Lung (tissue), 12 donors: ENCODE results near the gene DIRAS3. TPM values are rescaled to one million over a fixed set of nuclear protein-coding genes. Genes with fewer than 3 reads are reported as not detected.

Source experiments
- ATAC-seq: fragments of 200-7000 bp; cut with Tn5 transposase; one replicate; pipeline ENCODE4 v1.9.1; 2020; ENCODE audit warnings: moderate number of reproducible peaks; ENCODE audit not compliant: insufficient read depth, low FRiP score
- DNase-seq, 3 donors: peaks; one replicate each; pipeline ENCODE4 v3.0.0-alpha.2; 2013 to 2017
- H3K27ac ChIP-seq, 2 donors: one replicate each; pipeline ENCODE4 v1.5.1; 2013; ENCODE audit warnings: mild to moderate bottlenecking in 2 of 2, moderate library complexity in 2 of 2, control low read depth in 1 of 2, inconsistent platforms in 1 of 2, low read depth in 1 of 2, low read length in 1 of 2
- H3K27me3 ChIP-seq, 3 donors: one replicate each; pipeline ENCODE4 v1.5.1; 2013; ENCODE audit warnings: low read length in 2 of 3; ENCODE audit not compliant: control insufficient read depth in 3 of 3, insufficient read depth in 3 of 3
- H3K36me3 ChIP-seq, 4 donors: one replicate each; pipeline ENCODE4 v1.5.1; 2013; ENCODE audit warnings: low read length in 4 of 4, mild to moderate bottlenecking in 1 of 4, moderate library complexity in 1 of 4; ENCODE audit not compliant: control insufficient read depth in 4 of 4, insufficient read depth in 4 of 4
- H3K4me1 ChIP-seq, 5 donors: one replicate each; pipeline ENCODE4 v1.5.1; 2013; ENCODE audit warnings: low read length in 5 of 5, mild to moderate bottlenecking in 2 of 5, moderate library complexity in 1 of 5; ENCODE audit not compliant: control insufficient read depth in 5 of 5, insufficient read depth in 5 of 5
- H3K4me3 ChIP-seq: one replicate; pipeline ENCODE4 v1.5.1; 2013; ENCODE audit warnings: mild to moderate bottlenecking, control low read depth, moderate library complexity
- H3K9ac ChIP-seq, 2 donors: one replicate each; pipeline ENCODE4 v1.5.1; 2013; ENCODE audit warnings: low read length in 2 of 2, control low read depth in 1 of 2; ENCODE audit not compliant: insufficient read depth in 1 of 2
- H3K9me3 ChIP-seq, 4 donors: one replicate each; pipeline ENCODE4 v1.5.1; 2013; ENCODE audit warnings: low read length in 3 of 4, mild to moderate bottlenecking in 1 of 4, moderate library complexity in 1 of 4; ENCODE audit not compliant: control insufficient read depth in 4 of 4, insufficient read depth in 3 of 4
- CTCF ChIP-seq: IDR thresholded peaks from 2 replicates; pipeline ENCODE4 v1.5.1; 2012; ENCODE audit warnings: mild to moderate bottlenecking; ENCODE audit errors: control extremely low read depth, extremely low read depth
- WGBS, 2 donors: extraction: QIAGEN DNeasy Blood & Tissue Kit; methylation state at CpG; one replicate each; pipeline ENCODE4 v1.1.7; 2013; 5-methylcytosine and 5-hydroxymethylcytosine counted together
- polyA plus RNA-seq, 2 donors: library from polyadenylated mRNA; stranded (reverse); fragments of 200-250 nt; gene quantifications; one replicate each; pipeline ENCODE4 v1.2.1, GENCODE V29; 2013
- total RNA-seq, 2 donors: library from RNA; depleted of rRNA in 1 of 2; stranded (reverse); fragments of >200 nt in 1 of 2; gene quantifications; one replicate each; pipeline ENCODE4 v1.2.1, GENCODE V29; 2014 to 2021
- donor health status: control.
- donor health status: control.
- donor health status: Bipolar disorder and iron deficiency.
- donor health status: healthy.
- donor health status: DM: yes; HTN: yes; CAD: no.

DIRAS3 gene
- total and polyA plus RNA-seq, 4 donors: 0.68 to 3.5 (median 1.6) TPM

- Histone ChIP-seq H3K9me3 (no peaks in the 10 kb centered on the region), H3K9ac (no peak overlapping the region), H3K4me1 (no peaks in the 10 kb centered on the region), H3K4me3 (no peak overlapping the region), H3K36me3 (no peaks in the 10 kb centered on the region), H3K27me3 (peaks cover 0 to 20% (median 3%) of the 10 kb centered on the region in 3 donors), H3K27ac (no peak overlapping the region)
- 83 to 86% methylated on average over 2 of the region's 2 CpGs for WGBS, 2 donors
- no peak for DNase-seq
- no peak for TF ChIP-seq CTCF
- no peak for ATAC-seq
Measured at GRCh38 chr1:68024635-68025338, 25.6 kb downstream of the DIRAS3 start.

DNA sequence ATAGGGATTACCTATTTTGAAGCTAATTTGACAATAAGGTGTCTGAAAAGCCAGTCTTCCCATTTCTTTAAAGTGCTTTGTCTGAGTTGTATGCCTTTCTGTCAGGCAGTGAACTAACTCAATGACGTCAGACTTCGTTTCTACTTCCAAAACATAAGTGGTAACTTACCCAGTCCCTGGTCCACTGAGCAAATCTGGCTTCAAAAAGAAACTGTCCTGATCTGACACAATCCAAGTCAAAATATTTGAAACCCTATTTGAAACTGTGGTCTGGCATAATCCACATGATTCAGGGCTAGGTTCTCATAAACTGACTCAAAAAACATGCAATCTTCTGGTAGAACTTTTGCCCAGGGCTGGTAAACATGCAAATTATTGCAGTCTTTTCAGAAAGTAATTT is 34.0 kb downstream of the DIRAS3 start:
- H3K27me3 ChIP-seq: peaks cover 0 to 28% (median 0%) of the 10 kb centered on the region in 3 donors
- H3K4me1 ChIP-seq: no peaks in the 10 kb centered on the region
- TF ChIP-seq CTCF: no peak
- H3K9ac ChIP-seq: no peak overlapping the region
- no peak overlapping the region for H3K4me3 ChIP-seq
- no peak for ATAC-seq
- no peaks in the 10 kb centered on the region for H3K36me3 ChIP-seq
- WGBS, 2 donors: 74 to 81% methylated on average over 2 of the region's 2 CpGs
- peaks cover 0 to 1% (median 0%) of the 10 kb centered on the region in 4 donors for H3K9me3 ChIP-seq
- no peak for DNase-seq
- H3K27ac ChIP-seq: no peak overlapping the region

- Histone ChIP-seq H3K9ac (no peak overlapping the region), H3K27ac (no peak overlapping the region), H3K4me1 (no peaks in the 10 kb centered on the region), H3K9me3 (peaks cover 0 to 1% (median 0%) of the 10 kb centered on the region in 4 donors), H3K36me3 (no peaks in the 10 kb centered on the region), H3K27me3 (peaks cover 0 to 27% (median 0%) of the 10 kb centered on the region in 3 donors), H3K4me3 (no peak overlapping the region)
- DNase-seq: no peak
- ATAC-seq: no peak
- WGBS, 2 donors: 91 to 96% methylated on average over 3 of the region's 3 CpGs
- TF ChIP-seq CTCF: no peak
Measured at GRCh38 chr1:68015971-68016370, 34.5 kb downstream of the DIRAS3 start.

DNA sequence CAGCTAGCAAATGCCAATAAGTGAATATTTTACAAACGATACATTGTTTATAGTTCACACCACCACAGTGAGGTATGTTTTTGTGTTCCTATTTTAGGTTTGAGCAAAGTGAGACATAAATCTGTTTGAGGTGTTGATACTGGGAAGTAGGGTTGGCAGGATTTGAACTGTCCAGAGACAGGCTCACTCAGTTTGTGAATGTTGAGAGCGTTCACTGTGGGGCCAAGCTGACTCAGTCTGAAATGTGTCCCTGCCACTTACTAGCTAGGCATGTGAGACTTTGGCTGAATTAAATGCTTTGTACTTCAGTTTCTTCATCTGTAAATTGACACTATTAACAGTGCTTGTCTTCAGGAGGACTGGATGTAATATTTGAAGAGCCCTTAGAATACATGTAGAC is 35.1 kb downstream of the DIRAS3 start:
- H3K36me3 ChIP-seq: no peaks in the 10 kb centered on the region
- no peak for TF ChIP-seq CTCF
- no peaks in the 10 kb centered on the region for H3K4me1 ChIP-seq
- DNase-seq (no peak), ATAC-seq (no peak)
- H3K27ac ChIP-seq: no peak overlapping the region
- peaks cover 0 to 1% (median 0%) of the 10 kb centered on the region in 4 donors for H3K9me3 ChIP-seq
- 73 to 76% methylated on average over 2 of the region's 2 CpGs for WGBS, 2 donors
- no peak overlapping the region for H3K9ac ChIP-seq
- H3K27me3 ChIP-seq: peaks cover 0 to 28% (median 0%) of the 10 kb centered on the region in 3 donors
- no peak overlapping the region for H3K4me3 ChIP-seq
